ENCODE data around the gene RDX.

The RDX gene

DNA sequence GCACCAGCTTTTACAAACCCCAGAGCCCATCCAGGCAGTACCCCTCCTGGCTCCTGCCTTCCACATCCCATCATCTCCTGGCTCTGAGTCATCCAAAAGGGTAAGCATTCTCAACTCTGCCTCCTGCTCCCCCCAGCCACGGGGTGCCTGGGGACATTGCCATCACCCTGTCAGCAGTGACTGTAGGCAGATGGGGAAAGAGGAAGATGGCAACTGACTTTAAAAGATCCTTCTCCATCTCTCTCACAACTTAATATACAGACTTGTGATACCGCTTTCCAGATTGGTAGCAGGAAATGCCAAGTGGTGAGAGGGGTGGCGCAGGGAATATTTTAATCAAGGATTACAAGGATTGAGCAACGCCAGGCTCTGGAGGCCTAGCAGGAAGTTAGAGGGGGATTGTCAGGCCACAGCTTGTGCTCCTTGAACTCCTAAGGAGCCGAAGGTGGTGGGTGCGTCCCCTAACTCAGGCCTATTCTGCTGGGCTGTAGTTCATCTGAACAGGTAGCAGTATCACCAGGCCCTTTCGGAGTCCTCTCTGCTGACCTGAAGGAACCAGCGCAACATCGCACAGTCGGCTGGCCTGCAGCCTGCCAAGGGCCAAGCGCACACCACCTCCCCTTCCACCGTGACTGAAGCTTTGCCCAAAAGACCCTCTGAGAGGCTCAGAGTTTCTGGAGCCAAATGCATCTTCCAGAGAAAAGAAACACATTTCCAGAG lies 119.9 kb downstream of the RDX start:
- no peak for TF ChIP-seq HDGF (IDR thresholded peaks at IDR 0.05; ENCODE audit: borderline replicate concordance)
- no peak for TF ChIP-seq ZNF384 (IDR thresholded peaks at IDR 0.05)
- no peak for TF ChIP-seq ARNT (IDR thresholded peaks at IDR 0.05)
- no peak for TF ChIP-seq SP1 (IDR thresholded peaks at IDR 0.05)
- TF ChIP-seq BHLHE40 (IDR thresholded peaks at IDR 0.05; ENCODE audit: borderline replicate concordance) = no peak
- TF ChIP-seq NFRKB (IDR thresholded peaks at IDR 0.05) = no peak
- no peak for TF ChIP-seq FOXA1 (IDR thresholded peaks at IDR 0.05)
- TF ChIP-seq SUZ12 (IDR thresholded peaks at IDR 0.05) = no peak
- no peak for TF ChIP-seq CTBP1 (IDR thresholded peaks at IDR 0.05; ENCODE audit: borderline replicate concordance)
- TF ChIP-seq TARDBP (IDR thresholded peaks at IDR 0.05) = no peak
- TF ChIP-seq LEF1 (IDR thresholded peaks at IDR 0.05; ENCODE audit: borderline replicate concordance) = no peak
- no peak for TF ChIP-seq FOXM1 (IDR thresholded peaks at IDR 0.05; ENCODE audit: borderline replicate concordance)
- TF ChIP-seq ELF4 (IDR thresholded peaks at IDR 0.05) = no peak
- no peak for TF ChIP-seq FOXK2 (IDR thresholded peaks at IDR 0.05)
- no peak for TF ChIP-seq L3MBTL2 (conservative IDR thresholded peaks at IDR 0.05)
- TF ChIP-seq, protein P1, sequence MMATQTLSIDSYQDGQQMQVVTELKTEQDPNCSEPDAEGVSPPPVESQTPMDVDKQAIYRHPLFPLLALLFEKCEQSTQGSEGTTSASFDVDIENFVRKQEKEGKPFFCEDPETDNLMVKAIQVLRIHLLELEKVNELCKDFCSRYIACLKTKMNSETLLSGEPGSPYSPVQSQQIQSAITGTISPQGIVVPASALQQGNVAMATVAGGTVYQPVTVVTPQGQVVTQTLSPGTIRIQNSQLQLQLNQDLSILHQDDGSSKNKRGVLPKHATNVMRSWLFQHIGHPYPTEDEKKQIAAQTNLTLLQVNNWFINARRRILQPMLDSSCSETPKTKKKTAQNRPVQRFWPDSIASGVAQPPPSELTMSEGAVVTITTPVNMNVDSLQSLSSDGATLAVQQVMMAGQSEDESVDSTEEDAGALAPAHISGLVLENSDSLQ (IDR thresholded peaks at IDR 0.05) = no peak
- POLR2A ChIA-PET = no interaction called here
- CTCF ChIA-PET = interaction anchor here (0.6 kb wide), 1 partner anchor 255 kb away, joined by 4 read pairs; no protein-coding TSS in a partner anchor
- DNase-seq (ENCODE audit: extremely low spot score) = no peak

DNA sequence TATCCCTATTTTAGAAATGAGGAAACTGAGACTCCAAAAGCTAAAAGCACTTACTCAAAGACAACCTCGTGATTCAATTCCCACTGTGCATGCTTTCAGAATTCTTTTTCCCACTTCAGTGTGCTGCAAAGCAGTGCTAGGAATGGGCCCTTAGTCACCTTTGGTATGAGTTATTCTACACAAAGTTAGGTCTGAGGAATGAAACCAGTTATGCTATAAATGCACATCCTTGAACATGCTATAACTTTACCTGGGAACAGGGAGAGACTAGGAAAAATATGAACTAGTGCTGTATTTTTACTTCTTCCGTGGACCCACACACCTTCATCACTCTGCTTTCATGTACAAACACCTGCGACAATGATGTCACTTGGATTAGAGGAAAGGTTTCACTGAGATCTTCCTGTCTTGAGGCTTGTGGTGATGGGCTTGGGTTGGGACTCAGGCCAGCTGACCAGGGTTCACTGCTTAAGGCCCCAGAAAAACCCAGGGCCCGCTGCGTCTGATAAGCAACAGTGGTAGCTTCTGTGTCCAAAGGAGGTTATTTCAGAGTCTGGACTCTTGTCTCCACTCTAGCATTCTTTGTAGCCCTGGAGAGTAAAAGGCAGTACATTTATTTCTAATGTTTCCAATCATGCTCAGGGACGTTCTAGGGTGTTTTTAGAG lies 121.6 kb downstream of the RDX start:
- CTCF ChIA-PET = interaction anchor here (0.6 kb wide), 1 partner anchor 246 kb away, joined by 3 read pairs; no protein-coding TSS in a partner anchor
- TF ChIP-seq, protein P1 (IDR thresholded peaks at IDR 0.05) = no peak
- TF ChIP-seq NFRKB (IDR thresholded peaks at IDR 0.05) (no peak), CTBP1 (IDR thresholded peaks at IDR 0.05; ENCODE audit: borderline replicate concordance) (no peak), FOXK2 (IDR thresholded peaks at IDR 0.05) (no peak), SUZ12 (IDR thresholded peaks at IDR 0.05) (no peak), ZNF384 (IDR thresholded peaks at IDR 0.05) (no peak), FOXM1 (IDR thresholded peaks at IDR 0.05; ENCODE audit: borderline replicate concordance) (no peak), ELF4 (IDR thresholded peaks at IDR 0.05) (no peak), L3MBTL2 (conservative IDR thresholded peaks at IDR 0.05) (no peak), ARNT (IDR thresholded peaks at IDR 0.05) (no peak), FOXA1 (IDR thresholded peaks at IDR 0.05) (no peak), BHLHE40 (IDR thresholded peaks at IDR 0.05; ENCODE audit: borderline replicate concordance) (no peak), LEF1 (IDR thresholded peaks at IDR 0.05; ENCODE audit: borderline replicate concordance) (no peak), HDGF (IDR thresholded peaks at IDR 0.05; ENCODE audit: borderline replicate concordance) (no peak), TARDBP (IDR thresholded peaks at IDR 0.05) (no peak), SP1 (IDR thresholded peaks at IDR 0.05) (no peak)
- POLR2A ChIA-PET = no interaction called here
- no peak for DNase-seq (ENCODE audit: extremely low spot score)

DNA sequence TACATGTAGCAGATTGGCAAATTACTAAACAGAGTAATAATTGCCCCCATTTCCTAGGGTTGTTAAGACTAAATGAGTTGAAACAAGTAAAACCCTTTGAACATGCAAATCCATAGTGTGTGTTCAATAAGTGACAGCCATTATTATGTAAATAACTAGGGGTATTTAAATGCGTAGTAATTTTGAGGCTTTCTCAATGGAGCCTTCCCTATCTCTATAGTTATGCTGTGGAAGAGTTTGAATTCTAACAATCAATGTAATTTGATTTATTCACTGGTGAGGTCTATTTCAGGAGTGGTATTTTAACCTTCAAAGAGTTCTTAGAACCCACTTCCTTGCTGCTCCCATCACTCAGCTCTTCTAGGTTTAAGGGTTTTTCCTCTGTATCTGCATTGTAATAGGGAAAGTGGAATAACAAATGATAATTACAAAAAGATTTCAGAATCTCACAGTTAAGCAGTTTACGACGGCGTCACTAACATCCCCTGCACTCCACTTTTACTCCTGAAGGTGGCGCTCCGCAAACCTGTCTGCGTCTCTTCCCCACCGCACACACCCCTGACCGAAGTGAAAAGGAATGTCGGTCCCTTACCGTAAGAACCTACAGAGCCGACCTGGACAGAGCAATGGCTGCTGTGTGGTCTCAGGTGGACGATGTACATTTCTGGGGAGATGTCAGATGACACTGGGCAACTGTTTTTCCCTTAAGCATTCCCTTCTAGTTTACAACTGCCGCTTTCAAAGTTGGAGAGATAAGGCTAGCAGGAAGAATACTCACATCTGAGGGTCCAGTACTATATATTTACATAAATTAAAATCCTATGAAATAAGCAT lies 122.4 kb downstream of the RDX start:
- CTCF ChIA-PET = interaction anchor here (0.6 kb wide), 2 partner anchors 79 to 245 kb away, joined by 3 to 4 read pairs; no protein-coding TSS in a partner anchor
- TF ChIP-seq TARDBP (IDR thresholded peaks at IDR 0.05) = no peak
- POLR2A ChIA-PET = no interaction called here
- DNase-seq (ENCODE audit: extremely low spot score) = peak; percentile 78

DNA sequence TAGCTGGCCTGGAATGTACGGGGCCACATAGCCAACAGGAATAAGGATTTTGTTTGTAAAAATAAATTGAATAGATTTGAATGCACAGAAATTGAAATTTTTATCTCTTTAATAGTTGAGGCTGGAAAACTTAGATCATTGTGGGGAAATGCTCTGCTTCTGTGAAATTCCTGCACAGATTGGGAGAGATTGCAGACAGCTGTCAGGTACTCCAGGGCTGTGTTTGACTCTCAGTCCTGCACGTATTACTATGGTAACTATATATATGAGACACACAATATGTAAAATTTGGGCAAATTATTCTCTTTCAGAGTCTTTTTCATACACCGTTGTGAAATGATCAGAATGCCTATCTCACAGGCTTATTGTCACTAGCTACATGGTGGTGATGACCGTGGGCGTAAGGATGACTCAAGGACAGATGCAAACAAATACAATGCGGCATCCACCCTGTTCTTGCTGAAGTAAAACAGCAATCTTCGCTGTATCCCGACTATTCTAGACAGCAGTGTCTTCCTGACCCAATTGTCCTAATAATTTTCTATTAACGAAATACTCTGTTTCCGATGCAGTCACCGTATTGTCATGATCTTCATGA lies 123.8 kb downstream of the RDX start:
- POLR2A ChIA-PET = no interaction called here
- DNase-seq (ENCODE audit: extremely low spot score) = no peak
- CTCF ChIA-PET = interaction anchor here (0.7 kb wide), 1 partner anchor 215 kb away, joined by 3 read pairs; no protein-coding TSS in a partner anchor
- TF ChIP-seq FOXK2 (IDR thresholded peaks at IDR 0.05) (no peak), ELF4 (IDR thresholded peaks at IDR 0.05) (no peak), NFRKB (IDR thresholded peaks at IDR 0.05) (no peak), TARDBP (IDR thresholded peaks at IDR 0.05) (no peak), SP1 (IDR thresholded peaks at IDR 0.05) (no peak)

DNA sequence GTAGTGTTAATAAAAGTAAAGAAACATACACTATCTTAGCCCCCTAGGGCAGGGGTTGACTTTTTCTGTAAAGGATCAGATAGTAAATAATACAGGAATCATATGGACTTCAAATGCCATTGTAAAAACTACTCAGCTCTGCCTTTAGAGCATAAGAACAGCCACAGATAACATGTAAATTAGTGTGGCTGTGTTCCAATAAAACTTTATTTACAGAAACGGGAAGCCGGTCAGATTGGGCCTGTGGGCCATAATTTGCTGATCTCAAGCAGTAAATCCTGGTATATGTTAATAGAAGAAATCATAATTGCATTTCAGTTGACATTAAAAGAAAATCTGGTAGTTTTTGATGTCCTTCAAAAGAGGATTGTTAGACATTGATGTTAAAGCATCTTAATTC lies 126.7 kb downstream of the RDX start:
- CTCF ChIA-PET = interaction anchor here (0.7 to 1.1 kb wide), 3 partner anchors 10 to 207 kb away, joined by 3 to 4 read pairs (median 3); no protein-coding TSS in a partner anchor
- TF ChIP-seq L3MBTL2 (conservative IDR thresholded peaks at IDR 0.05) (no peak), SP1 (IDR thresholded peaks at IDR 0.05) (no peak), ZNF384 (IDR thresholded peaks at IDR 0.05) (no peak)
- DNase-seq (ENCODE audit: extremely low spot score) = no peak
- POLR2A ChIA-PET = no interaction called here

DNA sequence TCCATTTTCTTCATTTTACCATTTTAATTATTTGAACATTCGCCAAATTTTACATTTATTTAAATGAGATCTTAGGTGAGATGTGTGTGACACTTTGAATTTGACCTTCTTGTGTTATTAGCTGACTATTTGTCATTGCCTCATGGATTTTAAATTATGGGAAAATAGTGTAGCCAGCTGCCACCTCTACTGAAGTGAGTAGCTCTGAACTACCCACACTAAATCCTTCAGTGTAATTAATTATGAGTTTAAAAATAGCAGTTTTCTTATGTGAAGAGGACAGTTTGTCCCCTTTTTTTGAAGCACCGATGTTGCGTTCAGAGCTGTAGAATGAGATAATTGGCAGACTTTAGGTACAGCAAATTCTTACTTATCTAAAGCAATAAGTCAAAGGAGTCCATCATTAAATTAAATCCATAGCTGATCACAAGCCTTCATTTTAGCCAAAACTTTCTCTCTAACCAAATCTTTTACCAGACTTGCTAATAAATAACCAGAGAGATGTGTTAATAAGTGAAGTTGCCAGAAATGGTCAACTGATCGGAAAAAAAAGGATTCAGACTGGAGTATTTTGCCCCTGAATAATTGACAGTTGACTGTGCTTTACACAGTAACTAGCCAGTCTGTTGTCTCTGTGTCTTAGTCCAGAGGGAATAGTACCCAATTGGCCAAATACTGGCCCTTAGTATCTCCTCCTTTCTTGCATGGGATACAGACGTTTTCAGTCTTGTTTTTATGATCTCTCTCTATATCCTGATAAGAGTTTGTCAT lies 128.2 kb downstream of the RDX start:
- POLR2A ChIA-PET = no interaction called here
- TF ChIP-seq L3MBTL2 (conservative IDR thresholded peaks at IDR 0.05) (no peak), FOXK2 (IDR thresholded peaks at IDR 0.05) (no peak), ELF4 (IDR thresholded peaks at IDR 0.05) (no peak), TARDBP (IDR thresholded peaks at IDR 0.05) (no peak), SUZ12 (IDR thresholded peaks at IDR 0.05) (no peak), NFRKB (IDR thresholded peaks at IDR 0.05) (no peak), LEF1 (IDR thresholded peaks at IDR 0.05; ENCODE audit: borderline replicate concordance) (no peak), CTBP1 (IDR thresholded peaks at IDR 0.05; ENCODE audit: borderline replicate concordance) (no peak), FOXA1 (IDR thresholded peaks at IDR 0.05) (no peak), HDGF (IDR thresholded peaks at IDR 0.05; ENCODE audit: borderline replicate concordance) (no peak), ARNT (IDR thresholded peaks at IDR 0.05) (no peak), BHLHE40 (IDR thresholded peaks at IDR 0.05; ENCODE audit: borderline replicate concordance) (no peak), SP1 (IDR thresholded peaks at IDR 0.05) (no peak), ZNF384 (IDR thresholded peaks at IDR 0.05) (no peak), FOXM1 (IDR thresholded peaks at IDR 0.05; ENCODE audit: borderline replicate concordance) (no peak)
- TF ChIP-seq, protein P1 (IDR thresholded peaks at IDR 0.05) = no peak
- no peak for DNase-seq (ENCODE audit: extremely low spot score)
- CTCF ChIA-PET = no interaction called here
